Activated T-cell treated with anti-CD3 and anti-CD28 coated beads for 1 hour (primary cell): Measurements from ENCODE around the gene MAMDC4.
"Not testable (repeated sequence)": the region's sequence is repeated elsewhere in the genome, so short reads cannot be mapped to it uniquely, and the experiment has no call there.

Source experiments
- DNase-seq: peaks from one replicate; pipeline ENCODE4 v3.0.0-alpha.2; 2020; ENCODE audit warnings: low read depth

The MAMDC4 gene

DNA sequence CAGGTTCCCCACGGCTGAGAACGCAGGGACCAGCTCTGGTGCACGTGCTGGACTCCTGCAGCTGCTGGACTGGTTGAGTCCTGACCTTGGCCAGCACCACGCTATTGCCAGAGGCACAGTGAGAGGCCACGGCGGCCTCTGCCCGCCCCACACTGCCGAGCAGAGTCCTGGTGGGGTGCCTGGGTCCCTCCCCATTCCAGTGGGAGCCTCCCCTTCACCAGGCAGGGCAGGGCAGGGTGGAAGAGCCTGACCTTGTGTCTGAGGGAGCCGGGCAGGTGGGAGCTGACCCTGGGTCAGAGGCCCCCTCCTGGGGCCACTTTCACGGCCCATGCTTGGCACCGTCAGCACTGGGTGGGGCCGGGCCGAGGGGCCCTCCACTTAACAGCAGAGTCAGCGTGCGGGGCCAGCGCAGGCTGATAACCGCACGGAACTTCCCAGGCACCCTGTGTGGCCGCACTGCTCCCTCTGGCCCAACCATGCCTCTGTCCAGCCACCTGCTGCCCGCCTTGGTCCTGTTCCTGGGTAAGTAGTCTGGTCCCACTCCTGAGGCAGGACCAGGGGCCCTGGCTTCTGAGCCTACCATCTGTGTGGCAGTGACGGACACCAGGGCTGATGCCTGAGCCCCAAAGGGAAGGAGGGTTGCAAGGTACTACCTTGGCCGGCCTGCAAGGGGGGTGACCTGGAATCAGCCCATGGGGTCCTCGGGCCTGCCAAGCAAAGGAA, at the start of gene MAMDC4:
TSS of gene MAMDC4 (plus strand) at position 406 of the 723 bp plus-strand sequence. CDS start at position 477, 71 bp downstream.
- DNase-seq, result no peak

DNA sequence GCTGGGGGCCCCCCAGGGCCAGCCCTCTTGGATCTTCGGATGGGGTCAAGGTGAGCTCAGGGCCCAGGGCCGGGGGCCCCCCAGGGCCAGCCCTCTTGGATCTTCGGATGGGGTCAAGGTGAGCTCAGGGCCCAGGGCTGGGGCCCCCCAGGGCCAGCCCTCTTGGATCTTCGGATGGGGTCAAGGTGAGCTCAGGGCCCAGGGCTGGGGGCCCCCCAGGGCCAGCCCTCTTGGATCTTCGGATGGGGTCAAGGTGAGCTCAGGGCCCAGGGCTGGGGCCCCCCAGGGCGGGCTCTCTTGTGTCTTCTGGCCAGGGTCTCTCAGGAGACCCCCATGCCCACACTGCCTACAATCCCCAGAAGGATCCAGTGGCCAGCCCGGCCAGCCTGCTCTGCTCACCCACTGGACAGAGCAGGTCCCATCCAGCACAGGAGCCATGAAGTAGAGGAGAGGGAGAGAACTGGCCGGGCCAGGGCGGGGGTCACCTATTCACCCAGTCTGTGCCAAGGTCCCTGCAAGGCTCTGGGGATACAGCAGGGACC, 49.1 kb upstream of the MAMDC4 start:
- DNase-seq, result not testable (repeated sequence)

DNA sequence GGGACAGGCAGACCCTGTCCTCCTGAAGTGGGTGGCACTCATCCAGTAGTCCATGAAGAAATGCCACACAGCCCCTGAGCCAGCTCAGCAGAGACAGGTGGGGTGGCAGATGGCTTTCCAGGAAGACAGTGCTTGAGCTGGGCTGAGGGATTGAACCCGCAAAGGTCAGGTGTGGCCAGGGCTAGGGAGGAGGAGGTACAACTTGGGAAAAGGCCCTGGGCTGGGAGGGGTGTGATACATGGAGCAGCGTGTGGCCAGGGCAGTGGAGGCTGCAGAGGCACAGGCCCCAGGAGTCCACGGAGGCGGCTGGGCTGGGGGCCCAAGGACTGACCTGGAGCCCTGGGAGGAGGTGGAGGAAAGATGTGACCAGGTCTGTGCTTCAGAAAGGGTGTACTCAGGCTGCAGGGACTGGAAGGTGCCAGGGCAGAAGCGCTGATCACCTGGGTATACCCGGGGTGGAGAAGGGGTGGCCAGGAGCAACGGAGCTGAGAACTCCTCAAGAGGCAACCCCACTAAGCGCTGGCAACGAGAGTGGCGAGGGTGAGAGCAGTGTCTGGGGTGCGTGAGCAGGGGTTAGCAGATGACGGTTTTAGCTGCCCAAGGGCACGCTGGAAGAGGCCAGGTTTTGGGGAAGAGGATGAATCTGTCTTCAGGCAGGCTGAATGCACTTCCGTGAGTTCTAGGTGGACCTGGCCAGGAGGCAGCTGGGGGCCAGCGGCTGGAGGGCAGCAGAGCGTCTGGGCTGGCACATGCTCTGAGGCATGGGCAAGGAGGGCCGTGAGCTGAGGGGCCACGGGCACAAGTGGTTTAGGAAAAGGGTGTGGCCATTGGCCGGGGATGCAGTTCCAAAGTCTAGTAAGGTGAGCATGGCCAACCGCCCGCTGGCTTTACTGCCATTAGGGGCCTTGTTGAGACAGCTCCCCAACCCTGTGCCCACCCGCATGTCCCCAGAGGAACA, 48.3 kb upstream of the MAMDC4 start:
- no peak for DNase-seq

DNA sequence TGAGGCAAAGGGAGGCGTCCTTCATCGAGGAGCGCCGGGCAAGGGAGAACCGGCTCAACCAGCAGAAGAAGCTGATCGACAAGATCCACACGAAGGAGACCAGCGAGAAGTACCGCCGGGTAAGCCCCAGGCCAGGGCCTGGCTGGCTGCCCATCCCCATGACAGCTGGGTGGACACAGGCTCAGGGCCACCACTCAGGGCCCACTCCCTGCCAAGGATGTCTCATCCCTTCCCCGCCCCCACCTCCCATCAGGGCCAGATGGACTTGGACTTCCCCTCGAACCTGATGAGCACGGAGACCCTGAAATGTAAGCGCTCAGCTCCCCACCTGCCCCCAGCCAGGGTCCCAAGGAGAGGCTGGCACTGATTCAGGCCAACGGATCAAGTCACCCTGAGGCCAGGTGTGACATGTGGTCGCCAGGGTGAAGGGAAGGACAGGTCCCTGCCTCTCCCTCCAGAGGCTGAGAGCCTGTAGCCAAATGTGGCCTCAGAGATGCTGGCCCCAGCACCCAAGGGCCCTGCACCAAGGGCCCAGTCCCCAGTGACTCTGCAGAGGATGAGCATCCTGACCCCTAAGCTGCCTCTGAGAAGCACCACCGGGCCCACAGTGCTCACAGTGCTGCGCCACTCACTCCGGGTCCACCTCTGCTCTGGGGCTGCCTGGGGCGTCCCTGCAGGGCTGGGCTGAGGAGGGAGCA, 47.5 kb upstream of the MAMDC4 start:
- no peak for DNase-seq

DNA sequence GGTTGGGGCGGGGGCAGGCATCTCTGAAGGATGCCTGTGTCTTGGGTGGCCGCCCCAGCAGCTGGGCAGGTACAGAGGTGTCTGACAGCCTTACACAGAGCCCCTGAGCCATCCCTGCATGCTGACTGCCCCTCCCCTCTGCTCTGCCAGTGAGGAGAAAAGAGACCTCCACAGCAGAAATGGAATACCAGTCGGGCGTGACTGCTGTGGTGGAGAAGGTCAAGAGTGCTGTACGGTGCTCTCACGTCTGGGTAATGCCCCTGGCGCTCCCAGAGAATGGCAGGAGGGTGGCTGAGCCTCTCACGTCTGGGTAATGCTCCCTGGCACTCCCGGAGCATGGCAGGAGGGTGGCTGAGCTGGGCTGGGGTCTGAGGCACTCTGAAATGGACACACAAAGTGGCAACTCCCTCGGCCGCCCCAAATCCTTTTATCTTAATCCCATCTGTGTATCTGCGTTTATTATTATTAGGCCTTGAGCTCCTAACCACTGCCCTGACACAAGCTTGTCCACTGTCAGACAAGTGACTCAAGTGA, 46.9 kb upstream of the MAMDC4 start:
- no peak for DNase-seq

DNA sequence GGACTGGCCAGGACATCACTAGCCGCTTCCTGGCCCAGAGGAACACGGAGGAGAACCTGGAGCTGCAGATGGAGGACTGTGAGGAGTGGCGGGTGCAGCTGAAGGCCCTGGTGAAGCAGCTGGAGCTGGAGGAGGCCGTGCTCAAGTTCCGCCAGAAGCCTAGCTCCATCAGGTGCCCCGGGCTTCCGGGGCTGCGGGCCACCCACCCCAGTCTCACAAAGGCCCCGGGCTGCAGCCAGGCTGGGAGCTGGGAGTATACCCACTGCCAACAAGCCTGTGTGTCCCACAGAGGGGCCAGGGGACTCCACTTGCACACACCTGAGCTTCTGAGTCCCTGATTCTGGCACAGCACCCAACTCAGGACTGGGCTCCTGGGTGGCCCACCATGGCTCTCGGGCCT, 46.1 kb upstream of the MAMDC4 start:
- no peak for DNase-seq

DNA sequence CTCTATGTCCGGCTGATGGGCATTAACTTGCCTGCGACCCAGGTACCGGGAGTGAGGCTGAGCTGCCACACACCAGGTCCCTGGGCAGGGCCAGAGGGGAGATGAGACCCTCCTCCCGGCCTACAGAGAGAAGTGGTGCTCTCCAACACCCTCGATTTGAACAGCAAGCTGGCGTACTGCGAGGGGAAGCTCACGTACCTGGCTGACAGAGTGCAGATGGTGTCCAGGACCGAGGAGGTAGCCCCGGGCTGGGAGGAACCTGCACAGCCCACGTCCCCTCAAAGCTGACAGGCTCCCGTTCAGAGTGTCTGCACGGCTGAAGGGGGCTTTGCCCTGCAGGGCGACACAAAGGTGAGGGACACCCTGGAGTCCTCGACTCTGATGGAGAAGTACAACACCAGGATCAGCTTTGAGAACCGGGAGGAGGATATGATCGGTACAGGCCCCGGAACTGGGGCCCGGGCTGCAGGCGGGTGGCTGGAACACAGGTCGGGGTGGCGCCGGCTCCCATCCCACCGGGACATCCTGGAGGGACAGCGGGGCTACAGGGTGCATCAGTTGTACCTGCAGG, 45.4 kb upstream of the MAMDC4 start:
- DNase-seq, result no peak

DNA sequence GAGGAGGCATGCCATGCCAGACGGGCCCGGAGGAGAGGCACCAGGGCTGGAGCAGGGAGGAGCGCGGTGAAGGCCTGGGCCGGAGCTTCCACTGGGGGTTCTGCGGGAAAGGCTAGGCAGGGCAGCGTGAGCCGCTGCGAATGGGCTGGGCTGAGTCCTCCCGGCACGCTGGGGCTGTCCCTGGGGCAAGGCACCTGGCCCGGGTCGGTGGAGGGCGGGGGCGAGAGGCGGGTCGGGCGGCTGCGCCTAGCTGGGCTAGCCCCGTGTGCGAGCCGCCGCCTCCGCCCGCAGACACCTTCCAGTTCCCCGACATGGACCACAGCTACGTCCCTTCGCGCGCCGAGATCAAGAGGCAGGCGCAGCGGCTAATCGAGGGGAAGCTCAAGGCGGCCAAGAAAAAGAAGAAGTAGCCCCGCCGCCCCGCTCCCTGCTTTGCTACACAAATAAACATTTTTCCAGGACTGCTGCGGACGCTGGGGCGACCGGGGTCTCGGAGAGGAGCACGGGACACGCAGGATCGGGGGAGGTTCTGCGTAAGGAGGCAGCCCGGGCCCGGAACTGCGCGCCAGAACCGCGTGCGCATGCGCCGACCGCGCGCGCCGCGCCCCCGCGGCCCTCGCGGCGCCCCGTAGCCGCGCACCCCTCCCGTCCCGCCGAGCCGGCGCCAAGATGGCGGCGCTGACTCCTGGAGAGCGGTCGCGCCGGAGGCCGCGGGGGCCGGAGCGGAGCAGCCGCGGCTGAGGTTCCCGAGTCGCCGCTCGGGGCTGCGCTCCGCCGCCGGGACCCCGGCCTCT, 44.7 kb upstream of the MAMDC4 start, which contains the start of gene RABL6:
TSS of gene RABL6 (plus strand) at position 668 of the 794 bp plus-strand sequence. CDS start 249 bp downstream, outside the sequence.
- peak; percentile 70 for DNase-seq

DNA sequence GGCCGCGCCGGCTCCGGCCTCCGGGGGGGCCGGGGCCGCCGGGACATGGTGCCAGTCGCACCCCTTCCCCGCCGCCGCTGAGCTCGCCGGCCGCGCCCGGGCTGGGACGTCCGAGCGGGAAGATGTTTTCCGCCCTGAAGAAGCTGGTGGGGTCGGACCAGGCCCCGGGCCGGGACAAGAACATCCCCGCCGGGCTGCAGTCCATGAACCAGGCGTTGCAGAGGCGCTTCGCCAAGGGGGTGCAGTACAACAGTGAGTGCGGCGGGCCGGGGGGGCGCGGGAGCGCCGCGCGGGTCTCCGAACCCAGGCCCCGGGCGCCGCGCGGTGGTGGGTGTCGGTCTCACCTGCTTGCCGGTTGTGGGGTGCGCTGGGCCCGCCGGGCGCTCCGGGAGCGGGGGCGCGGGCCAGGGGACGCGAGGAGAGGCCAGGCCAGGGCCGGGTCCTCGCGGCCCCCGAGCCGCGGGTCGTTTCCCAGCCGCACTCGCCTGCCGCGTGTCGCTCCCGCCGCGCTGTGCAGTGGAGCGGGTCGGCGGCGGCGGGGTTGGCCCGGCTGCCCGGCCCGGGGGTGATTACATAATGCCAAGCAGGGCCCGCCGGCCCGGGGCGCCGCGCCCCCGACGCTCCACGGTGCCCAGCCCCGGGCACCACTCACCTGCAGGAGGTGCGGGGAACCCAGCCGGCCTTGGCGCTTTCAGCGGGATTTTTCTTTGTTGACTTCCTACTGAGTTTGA, 43.9 kb upstream of the MAMDC4 start:
- peak; percentile 44 for DNase-seq

DNA sequence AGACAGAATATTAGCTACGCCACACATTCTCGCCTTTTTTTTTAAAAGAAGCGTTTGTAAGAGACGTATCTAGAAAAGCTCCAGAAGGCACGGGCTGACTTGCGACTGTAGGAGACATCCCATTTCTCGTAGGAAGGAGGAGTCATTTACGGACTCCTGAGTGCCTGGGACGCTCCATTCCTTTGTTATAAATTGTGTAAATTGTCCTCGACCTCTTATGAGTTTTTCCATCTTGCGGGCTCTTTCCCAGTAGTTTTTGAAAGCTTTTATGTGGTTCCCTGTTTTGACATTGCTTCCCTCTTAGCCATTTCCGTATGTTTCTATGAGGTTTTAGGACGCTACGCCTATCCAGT, 43.4 kb upstream of the MAMDC4 start:
- no peak for DNase-seq

DNA sequence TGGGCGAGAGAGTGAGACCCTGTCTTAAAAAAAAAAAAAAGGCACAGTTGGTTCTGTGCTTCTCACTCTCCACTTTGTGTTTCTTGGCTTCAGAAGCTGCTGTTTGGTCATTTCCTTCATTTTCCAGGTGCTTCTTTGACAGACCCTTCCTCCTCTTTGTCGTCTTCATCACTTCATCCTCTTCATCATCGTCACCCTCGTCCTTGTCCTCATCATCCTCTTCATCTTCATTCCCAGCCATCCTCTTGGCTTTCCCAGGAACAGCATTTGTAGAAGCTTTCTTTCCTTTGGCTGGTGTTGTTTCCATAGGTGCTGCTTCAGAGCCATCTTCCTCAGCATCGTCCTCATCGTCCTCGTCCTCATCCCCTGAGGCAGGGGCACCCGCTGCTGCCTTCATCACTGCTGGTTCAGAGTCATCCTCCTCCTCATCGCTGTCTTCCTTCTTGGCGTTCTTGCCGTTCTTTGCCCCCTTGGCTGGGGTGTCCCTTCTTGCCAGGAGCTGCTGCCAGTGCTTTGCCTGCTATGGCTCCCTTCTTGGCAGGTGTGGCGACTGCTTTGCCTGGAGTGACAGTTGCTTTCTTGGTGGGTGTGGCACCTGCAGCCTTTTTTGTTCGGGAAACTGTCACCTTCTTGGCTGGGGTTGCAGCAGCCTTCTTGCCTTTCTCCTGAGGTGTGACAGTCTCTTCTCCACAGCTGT, 37.3 kb upstream of the MAMDC4 start:
- DNase-seq, result no peak

DNA sequence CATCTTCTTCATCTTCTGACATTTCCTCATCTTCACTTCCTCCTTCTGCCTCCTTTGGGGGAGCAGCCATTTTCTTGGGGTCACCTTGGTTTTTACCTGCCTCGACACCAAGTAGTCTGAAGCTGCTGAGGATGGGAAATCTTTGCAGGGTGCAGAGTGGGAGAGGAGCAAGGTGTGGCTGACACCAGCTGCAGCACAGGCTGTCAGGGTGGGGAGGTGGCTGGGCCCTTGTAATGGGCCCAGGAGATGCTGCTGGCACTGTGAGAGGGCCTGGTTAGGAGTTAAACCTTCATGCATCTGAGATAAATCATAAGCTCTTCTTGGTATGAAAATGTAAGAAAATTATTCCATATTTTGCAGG, 36.7 kb upstream of the MAMDC4 start:
- no peak for DNase-seq

DNA sequence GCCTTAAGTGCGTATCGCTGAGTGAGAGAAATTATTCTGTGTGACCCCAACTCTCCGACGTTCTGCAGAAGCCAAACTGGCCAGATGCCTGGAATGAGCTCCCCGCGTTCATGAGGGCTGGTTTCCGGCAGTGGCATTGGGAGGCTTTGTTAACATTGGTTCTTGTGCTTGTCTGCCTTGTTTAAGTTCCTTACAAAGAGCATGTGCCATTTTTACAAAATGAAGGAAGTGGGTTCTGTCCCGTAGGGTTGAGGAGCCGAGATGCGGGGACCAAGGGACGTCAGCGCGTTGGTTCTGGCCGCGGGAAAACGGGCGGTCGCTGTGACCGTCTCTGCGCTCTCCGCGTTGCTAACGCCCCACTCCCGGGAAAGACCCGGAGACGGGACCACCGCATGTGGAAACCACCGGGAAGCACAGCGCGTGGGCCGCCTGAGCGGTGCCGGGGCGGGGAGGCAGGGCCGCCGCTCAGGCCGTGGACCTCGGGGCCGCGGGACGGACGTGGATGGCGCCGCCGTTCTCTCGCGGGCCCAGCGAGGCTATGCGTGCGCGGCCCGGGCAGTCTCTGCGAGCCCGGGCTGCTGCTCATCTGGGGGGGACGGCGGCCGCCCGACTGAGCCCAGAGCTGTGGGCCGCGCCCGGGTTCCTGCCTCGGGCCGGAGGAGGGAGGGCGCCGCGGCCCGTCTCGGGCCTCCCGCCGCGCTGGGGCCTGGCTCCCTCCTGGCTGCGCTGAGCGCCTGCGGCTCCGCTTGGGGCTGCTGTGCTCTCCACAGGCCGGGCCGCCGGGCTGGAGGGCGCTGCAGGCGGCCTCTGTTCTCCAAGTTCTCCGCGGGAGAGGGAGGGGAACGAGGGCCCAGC, 30.9 kb upstream of the MAMDC4 start:
- DNase-seq, result no peak

DNA sequence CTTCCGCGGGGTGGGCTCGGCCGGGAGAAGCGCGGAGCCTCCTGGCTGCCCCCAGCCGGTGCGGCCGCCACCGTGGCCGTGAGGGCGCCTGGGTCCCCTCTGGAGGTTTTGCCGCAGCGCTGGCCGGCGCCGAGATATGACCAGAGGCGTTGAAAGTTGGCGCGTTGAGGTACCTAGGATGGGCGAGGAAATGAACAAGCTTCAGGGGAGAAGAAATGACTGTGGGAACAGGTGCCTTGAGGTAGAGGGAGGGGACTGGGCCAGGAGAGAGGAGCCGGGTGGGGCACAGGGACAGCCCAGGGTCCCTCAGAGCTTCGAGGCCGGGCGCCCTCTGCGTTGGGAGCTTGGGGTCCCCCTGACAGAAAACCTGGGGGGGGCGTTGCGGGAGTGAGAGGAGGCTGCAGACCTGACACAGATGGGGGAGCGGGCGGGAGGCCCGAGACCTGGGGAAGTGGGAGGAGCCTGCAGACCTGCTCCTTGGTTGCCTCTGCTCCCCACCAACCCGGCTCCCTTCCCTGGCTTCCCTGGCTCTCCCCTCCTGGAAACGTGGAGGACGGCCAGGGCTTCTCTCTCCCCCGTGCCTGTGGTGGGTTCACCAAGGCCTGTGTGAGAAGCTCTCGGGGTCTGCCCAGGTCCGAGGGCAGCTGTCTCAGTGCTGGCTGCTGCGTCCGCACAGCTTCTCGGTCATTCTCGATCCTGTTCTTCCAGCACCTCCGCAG, 30.2 kb upstream of the MAMDC4 start:
- DNase-seq, result no peak

DNA sequence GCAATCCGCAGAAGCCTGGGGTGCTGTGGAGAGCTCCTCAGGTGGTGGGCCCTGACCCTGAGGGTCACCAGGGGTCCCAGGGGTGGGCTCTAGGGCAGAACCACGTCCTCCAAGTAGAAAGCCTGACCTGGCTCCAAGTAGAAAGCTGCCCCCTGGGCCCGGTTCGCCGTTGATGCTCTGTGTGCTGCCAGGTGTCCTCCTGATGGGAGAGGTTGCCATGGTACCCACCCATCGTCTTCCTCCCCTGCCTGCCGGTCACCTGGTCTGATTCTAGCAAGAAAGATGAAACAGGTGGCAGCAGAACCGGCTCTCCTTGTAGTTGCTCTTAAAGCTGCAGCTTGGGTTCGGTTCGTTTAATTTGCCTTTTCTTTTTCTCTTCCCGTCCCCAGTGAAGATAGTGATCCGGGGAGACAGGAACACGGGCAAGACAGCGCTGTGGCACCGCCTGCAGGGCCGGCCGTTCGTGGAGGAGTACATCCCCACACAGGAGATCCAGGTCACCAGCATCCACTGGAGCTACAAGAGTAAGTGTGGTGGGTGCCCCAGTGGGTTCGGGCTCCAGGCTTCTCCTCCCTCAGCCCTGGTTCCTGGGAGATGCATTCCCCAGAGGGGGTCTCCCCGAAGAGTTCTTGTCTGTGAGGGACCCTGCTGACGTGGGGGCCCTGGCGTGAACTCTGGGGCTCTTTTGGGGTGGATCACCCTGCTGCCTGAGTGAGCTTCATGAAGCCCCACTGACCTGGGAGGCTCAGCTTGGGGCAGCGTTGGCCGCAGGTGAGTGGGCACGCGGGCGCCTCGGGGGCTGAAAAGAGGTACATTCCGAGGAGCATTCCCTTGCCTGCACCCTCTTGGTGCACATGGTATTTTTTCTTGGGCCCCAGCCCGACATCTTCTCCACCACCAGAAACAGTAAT, 28.8 kb upstream of the MAMDC4 start:
- no peak for DNase-seq

DNA sequence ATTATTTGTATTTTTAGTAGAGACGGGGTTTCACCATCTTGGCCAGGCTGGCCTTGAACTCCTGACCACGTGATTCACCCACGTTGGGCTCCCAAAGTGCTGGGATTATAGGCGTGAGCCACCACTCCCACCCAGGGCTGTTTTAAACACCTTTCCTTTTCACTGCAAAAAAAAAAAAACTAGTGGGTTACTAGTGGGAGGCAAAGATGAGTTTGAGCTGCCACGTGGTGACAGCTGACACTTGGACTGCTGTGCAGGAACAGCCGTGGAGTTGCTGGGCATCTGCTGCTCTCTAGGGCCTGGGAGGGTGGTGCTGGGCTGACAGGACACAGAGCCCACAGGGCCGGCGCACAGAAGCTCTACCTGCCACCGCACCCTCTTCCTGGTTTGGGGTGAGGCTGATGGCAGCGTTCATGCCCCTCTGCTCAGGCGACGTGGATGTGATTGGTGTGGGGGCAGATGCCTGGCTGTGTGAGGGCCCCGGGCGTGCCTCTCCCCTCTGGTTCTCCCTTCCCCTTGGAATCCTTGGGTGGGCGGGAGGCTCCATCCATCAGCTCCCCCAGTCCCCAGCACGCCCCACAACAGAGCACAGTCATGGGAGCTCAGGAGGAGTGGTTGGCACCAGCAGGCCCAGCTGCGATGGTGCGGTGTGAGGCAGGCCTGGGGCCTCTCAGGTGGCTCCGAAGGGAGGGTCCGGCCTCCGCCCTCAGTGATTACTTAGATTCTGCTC, 27.5 kb upstream of the MAMDC4 start:
- DNase-seq, result no peak
